Gastrocnemius medialis (tissue), 4 donors: Measurements from ENCODE around the gene BANF1.

Experiments
- CTCF ChIP-seq, 5 experiments: fragments of 450-650 bp in 3 of 5; fragments of 200-600 bp in 2 of 5; sonication (generic) in 2 of 5; IDR thresholded peaks in 4 of 5; conservative IDR thresholded peaks in 1 of 5; 1 replicate in 4 of 5; 2 replicates in 1 of 5; pipeline ENCODE4 v1.5.1; 2016 to 2019; ENCODE audit warnings: antibody characterized with exemption in 5 of 5, mild to moderate bottlenecking in 3 of 5, moderate library complexity in 3 of 5
- POLR2A ChIP-seq, 2 donors: fragments of 450-650 bp; IDR thresholded peaks; one replicate each; pipeline ENCODE4 v1.6.1; 2017; ENCODE audit warnings: antibody characterized with exemption in 2 of 2, mild to moderate bottlenecking in 2 of 2, moderate library complexity in 2 of 2

- no peak for TF ChIP-seq CTCF (IDR thresholded peaks at IDR 0.05 in 4 of 5, conservative IDR thresholded peaks at IDR 0.05 in 1 of 5)
- no peak for TF ChIP-seq POLR2A (IDR thresholded peaks at IDR 0.05)
Measured at GRCh38 chr11:66050581-66051231, 48.4 kb downstream of the BANF1 start.
